SK-N-SH (cell line): ENCODE measurements around the gene PDIA5. TPM values are rescaled to one million over a fixed set of nuclear protein-coding genes. Genes with fewer than 3 reads are reported as not detected.
A peak's percentile ranks its signal among the peaks of the same experiment; 100 is the strongest.

Source experiments
- CTCF ChIA-PET: fragments of 300-600, 350-600 bp; formaldehyde crosslinking; extraction: SDS; loops from one replicate; lab custom pipeline; 2021; lab: Yijun Ruan, JAX
- POLR2A ChIA-PET: fragments of 350-600 bp; sonication (Branson Sonifier 250); formaldehyde crosslinking; extraction: SDS; loops from one replicate; lab custom pipeline; 2020; ENCODE audit warnings: antibody characterized with exemption, inconsistent platforms; lab: Yijun Ruan, JAX
- DNase-seq: peaks from one replicate; pipeline ENCODE4 v3.0.0; 2012
- H2AFZ ChIP-seq: fragments of 200-600 bp; sonication (generic); 2 replicates; pipeline ENCODE4 v1.8.1; 2016; ENCODE audit warnings: antibody characterized with exemption, mild to moderate bottlenecking, low read depth
- H3F3A ChIP-seq: fragments of 200-600 bp; sonication (generic); replicated peaks from 2 replicates; pipeline ENCODE3; 2016; ENCODE audit warnings: antibody characterized with exemption, mild to moderate bottlenecking; ENCODE audit not compliant: insufficient read depth
- H3K27ac ChIP-seq, 2 experiments: fragments of 200-500 bp in 1 of 2; fragments of 200-600 bp in 1 of 2; sonication (Bioruptor generic) in 1 of 2; sonication (generic), shearing (Covaris generic) in 1 of 2; 2 replicates each; pipeline versions ENCODE4 v1.5.1 to v1.6.1; 2014 to 2016; ENCODE audit warnings: low read depth in 2 of 2, inconsistent platforms in 1 of 2, low read length in 1 of 2, mild to moderate bottlenecking in 1 of 2, mixed read lengths in 1 of 2
- H3K27me3 ChIP-seq: fragments of 200-600 bp; sonication (generic), shearing (Covaris generic); 2 replicates; pipeline ENCODE4 v1.6.1; 2016; ENCODE audit warnings: mixed run types; ENCODE audit not compliant: insufficient read depth
- H3K36me3 ChIP-seq, 2 experiments: fragments of 200-500 bp in 1 of 2; fragments of 200-600 bp in 1 of 2; sonication (Bioruptor generic) in 1 of 2; sonication (generic) in 1 of 2; replicated peaks in 1 of 2; 2 replicates each; pipeline versions ENCODE3 to v1.5.1; 2014 to 2016; ENCODE audit warnings: low read length in 1 of 2, mild to moderate bottlenecking in 1 of 2; ENCODE audit not compliant: insufficient read depth in 2 of 2, control insufficient read depth in 1 of 2
- H3K4me1 ChIP-seq, 2 experiments: fragments of 200-500 bp in 1 of 2; fragments of 200-600 bp in 1 of 2; sonication (Bioruptor generic) in 1 of 2; sonication (generic), shearing (Covaris generic) in 1 of 2; 2 replicates each; pipeline versions ENCODE4 v1.5.1 to v1.6.1; 2014 to 2016; ENCODE audit warnings: low read depth in 1 of 2, low read length in 1 of 2, mixed run types in 1 of 2; ENCODE audit not compliant: insufficient read depth in 2 of 2, control insufficient read depth in 1 of 2
- H3K4me2 ChIP-seq: fragments of 200-600 bp; sonication (generic), shearing (Covaris generic); 2 replicates; pipeline ENCODE4 v1.6.1; 2017; ENCODE audit warnings: mixed run types
- H3K4me3 ChIP-seq, 2 experiments: fragments of 200-500 bp in 1 of 2; fragments of 200-600 bp in 1 of 2; sonication (Bioruptor generic) in 1 of 2; sonication (generic), shearing (Covaris generic) in 1 of 2; 2 replicates each; pipeline versions ENCODE4 v1.5.1 to v1.8.1; 2014 to 2016; ENCODE audit warnings: low read depth in 2 of 2, inconsistent platforms in 1 of 2, low read length in 1 of 2, mild to moderate bottlenecking in 1 of 2, mixed read lengths in 1 of 2, moderate library complexity in 1 of 2
- H3K79me2 ChIP-seq: fragments of 200-600 bp; sonication (generic); 2 replicates; pipeline ENCODE4 v1.8.1; 2017; ENCODE audit warnings: mild to moderate bottlenecking; ENCODE audit not compliant: insufficient read depth
- H3K9ac ChIP-seq: fragments of 200-600 bp; sonication (generic); 2 replicates; pipeline ENCODE4 v1.6.1; 2017; ENCODE audit warnings: mixed run types
- H3K9me2 ChIP-seq: fragments of 200-600 bp; sonication (generic); 2 replicates; pipeline ENCODE4 v1.6.1; 2017; ENCODE audit warnings: mixed run types
- H3K9me3 ChIP-seq: fragments of 200-600 bp; sonication (generic); 2 replicates; pipeline ENCODE4 v1.6.1; 2017; ENCODE audit warnings: mixed run types, mild to moderate bottlenecking, moderate library complexity
- H4K20me1 ChIP-seq: fragments of 200-600 bp; sonication (generic); 2 replicates; pipeline ENCODE4 v1.6.1; 2017; ENCODE audit warnings: mild to moderate bottlenecking, mixed run types; ENCODE audit not compliant: insufficient read depth
- CTCF ChIP-seq: fragments of 200-600 bp; sonication (generic); IDR thresholded peaks from 2 replicates; pipeline ENCODE4 v1.6.1; 2017; ENCODE audit warnings: antibody characterized with exemption, mild to moderate bottlenecking, moderate library complexity
- EZH2phosphoT487 ChIP-seq: fragments of 200-600 bp; sonication (generic); IDR thresholded peaks from 2 replicates; pipeline ENCODE4 v1.6.1; 2017; ENCODE audit warnings: low read depth, mixed run types, mild to moderate bottlenecking, antibody characterized with exemption, moderate library complexity, borderline replicate concordance
- FOXM1 ChIP-seq: IDR thresholded peaks from 2 replicates; pipeline ENCODE4 v1.4.0; 2012; ENCODE audit warnings: low read depth, mild to moderate bottlenecking
- GATA2 ChIP-seq: sonication (generic); formaldehyde crosslinking; IDR thresholded peaks from 2 replicates; pipeline ENCODE4 v1.5.0; 2020; ENCODE audit warnings: mild to moderate bottlenecking, missing genetic modification reagents
- IRF3 ChIP-seq: fragments of 150-350 bp; IDR thresholded peaks from 2 replicates; pipeline ENCODE4 v1.6.1; 2016; ENCODE audit warnings: mild to moderate bottlenecking, low read depth, low read length
- MAX ChIP-seq: IDR thresholded peaks from 2 replicates; pipeline ENCODE4 v1.4.0; 2012; ENCODE audit warnings: low read depth
- MXI1 ChIP-seq: IDR thresholded peaks from 2 replicates; pipeline ENCODE4 v1.6.1; 2012; ENCODE audit warnings: mild to moderate bottlenecking, low read depth, low read length, improper control_type of control experiment
- NRF1 ChIP-seq: IDR thresholded peaks from 2 replicates; pipeline ENCODE4 v1.6.1; 2012; ENCODE audit warnings: low read depth, mild to moderate bottlenecking, low read length
- PBX3 ChIP-seq: IDR thresholded peaks from 2 replicates; pipeline ENCODE4; 2012
- POLR2AphosphoS5 ChIP-seq: IDR thresholded peaks from 2 replicates; pipeline ENCODE4 v1.6.1; 2012; ENCODE audit warnings: low read depth, low read length
- REST ChIP-seq: IDR thresholded peaks from 2 replicates; pipeline ENCODE4 v1.6.1; 2012; ENCODE audit warnings: mild to moderate bottlenecking, low read depth, low read length, moderate library complexity
- SIN3A ChIP-seq: IDR thresholded peaks from 2 replicates; pipeline ENCODE4 v1.6.1; 2012; ENCODE audit warnings: low read depth, mild to moderate bottlenecking, low read length, moderate library complexity, borderline replicate concordance
- SMC3 ChIP-seq: IDR thresholded peaks from 2 replicates; pipeline ENCODE4 v1.6.1; 2012; ENCODE audit warnings: low read depth, low read length, improper control_type of control experiment
- TCF12 ChIP-seq: IDR thresholded peaks from 2 replicates; pipeline ENCODE4 v1.4.0; 2012
- TEAD4 ChIP-seq: IDR thresholded peaks from 2 replicates; pipeline ENCODE4 v1.4.0; 2012; ENCODE audit warnings: mild to moderate bottlenecking, borderline replicate concordance; ENCODE audit not compliant: insufficient read depth
- USF2 ChIP-seq: fragments of 150-350 bp; IDR thresholded peaks from 2 replicates; pipeline ENCODE4 v1.6.1; 2017; ENCODE audit warnings: antibody characterized with exemption, low read length, low read depth, borderline replicate concordance
- ZBTB33 ChIP-seq: IDR thresholded peaks from 2 replicates; pipeline ENCODE4 v1.4.0; 2012; ENCODE audit warnings: low read depth, borderline replicate concordance
- WGBS: methylation state at CpG from one replicate; pipeline ENCODE4 v1.1.6; 2017; ENCODE audit warnings: low lambda C conversion rate; 5-methylcytosine and 5-hydroxymethylcytosine counted together
- polyA plus RNA-seq, 3 experiments: library from polyadenylated mRNA; depleted of rRNA; stranded (reverse); fragments of >200 nt; gene quantifications; 2 replicates each; pipeline ENCODE4 v1.2.3, GENCODE V29; 2012

Gene PDIA5
- polyA plus RNA-seq, 1 of the 3 experiments (the other 2 are of a cell fraction): 28.6 TPM

GRCh38 chr3:123025642-123026521 is 40.9 kb upstream of the PDIA5 start:
- Histone ChIP-seq H2AFZ (no peak overlapping the region), H3K36me3 (no peaks in the 10 kb centered on the region), H3K27me3 (peaks cover 41% of the 10 kb centered on the region), H3K9me2 (no peaks in the 10 kb centered on the region), H3K4me1 (peaks cover 0 to 18% of the 10 kb centered on the region in 2 experiments; a peak in 2 of 4 replicates), H3K4me3 (peak overlapping the region in 1 of 2 experiments; percentile 50; a peak in 1 of 4 replicates), H4K20me1 (no peaks in the 10 kb centered on the region), H3K9me3 (no peaks in the 10 kb centered on the region), H3F3A (no peaks in the 10 kb centered on the region), H3K27ac (no peak overlapping the region), H3K9ac (no peak overlapping the region), H3K4me2 (no peak overlapping the region), H3K79me2 (no peaks in the 10 kb centered on the region)
- DNase-seq: peak; percentile 61
- no peak for TF ChIP-seq MAX
- TF ChIP-seq TCF12: no peak
- TF ChIP-seq IRF3: no peak
- no peak for TF ChIP-seq ZBTB33
- no peak for TF ChIP-seq CTCF
- TF ChIP-seq EZH2phosphoT487: no peak
- TF ChIP-seq SIN3A: no peak
- TF ChIP-seq MXI1: no peak
- no peak for TF ChIP-seq REST
- no peak for TF ChIP-seq USF2
- no peak for TF ChIP-seq POLR2AphosphoS5
- no peak for TF ChIP-seq PBX3
- no peak for TF ChIP-seq GATA2
- TF ChIP-seq SMC3: no peak
- no peak for TF ChIP-seq NRF1
- TF ChIP-seq TEAD4: no peak
- no peak for TF ChIP-seq FOXM1
- 59% methylated on average over 29 of the region's 33 CpGs for WGBS
- CTCF ChIA-PET: interaction anchor here (1.1 to 13.4 kb wide), 8 partner anchors 11 to 1479 kb away, joined by 3 to 342 read pairs (median 4); no protein-coding TSS in a partner anchor
- POLR2A ChIA-PET: no interaction called here
